ENCODE results near the gene PCF11.

- TF ChIP-seq CTCF (IDR thresholded peaks at IDR 0.05) (no peak), POLR2A (IDR thresholded peaks at IDR 0.05) (no peak)
Observed at GRCh38 chr11:83223457-83223856, 66.5 kb downstream of the PCF11 start.

Data from Peyer's patch (tissue), 4 donors.